ENCODE results near the gene ETV3.
A peak's percentile ranks its signal among the peaks of the same experiment; 100 is the strongest.
"Not testable (repeated sequence)": the region's sequence is repeated elsewhere in the genome, so short reads cannot be mapped to it uniquely, and the experiment has no call there.

Gene ETV3

GRCh38 chr1:157138220-157139051 is at the start of gene ETV3:
Gene ETV3, minus strand, starts transcription at chr1:157138395. Its CDS starts 2,043 bp downstream, at chr1:157136352.
- peak; percentile 85 for DNase-seq

GRCh38 chr1:157186281-157186992 is 48.2 kb upstream of the ETV3 start:
- DNase-seq, result no peak

GRCh38 chr1:157183870-157184269 is 45.7 kb upstream of the ETV3 start:
- no peak for DNase-seq

GRCh38 chr1:157182371-157182770 is 44.2 kb upstream of the ETV3 start:
- not testable (repeated sequence) for DNase-seq

- no peak for DNase-seq
Observed at GRCh38 chr1:157181790-157182189, 43.6 kb upstream of the ETV3 start.

- DNase-seq, result no peak
Observed at GRCh38 chr1:157181258-157181657, 43.1 kb upstream of the ETV3 start.

- no peak for DNase-seq
Observed at GRCh38 chr1:157178490-157178889, 40.3 kb upstream of the ETV3 start.

GRCh38 chr1:157177733-157178394 is 39.7 kb upstream of the ETV3 start:
- no peak for DNase-seq

- DNase-seq, result no peak
Observed at GRCh38 chr1:157176591-157177121, 38.5 kb upstream of the ETV3 start.

GRCh38 chr1:157176016-157176415 is 37.8 kb upstream of the ETV3 start:
- DNase-seq, result no peak

GRCh38 chr1:157173900-157174410 is 35.8 kb upstream of the ETV3 start:
- no peak for DNase-seq

- not testable (repeated sequence) for DNase-seq
Observed at GRCh38 chr1:157173241-157173640, 35.0 kb upstream of the ETV3 start.

GRCh38 chr1:157172591-157172990 is 34.4 kb upstream of the ETV3 start:
- DNase-seq, result not testable (repeated sequence)

- not testable (repeated sequence) for DNase-seq
Observed at GRCh38 chr1:157171903-157172503, 33.8 kb upstream of the ETV3 start.

- peak; percentile 27 for DNase-seq
Observed at GRCh38 chr1:157170677-157171515, 32.7 kb upstream of the ETV3 start.

- DNase-seq, result no peak
Observed at GRCh38 chr1:157168015-157168414, 29.8 kb upstream of the ETV3 start.

GRCh38 chr1:157167437-157167836 is 29.2 kb upstream of the ETV3 start:
- DNase-seq, result no peak

- no peak for DNase-seq
Observed at GRCh38 chr1:157166590-157166989, 28.4 kb upstream of the ETV3 start.

GRCh38 chr1:157163273-157164127 is 25.3 kb upstream of the ETV3 start:
- DNase-seq, result peak; percentile 75

GRCh38 chr1:157162345-157162744 is 24.1 kb upstream of the ETV3 start:
- no peak for DNase-seq

GRCh38 chr1:157161901-157162300 is 23.7 kb upstream of the ETV3 start:
- DNase-seq, result no peak

All from stimulated activated CD4-positive, alpha-beta T cell treated with anti-CD3 and anti-CD28 coated beads, Interleukin-4, amount 100 ng/mL, for 24 hours (primary cell).